SK-N-SH treated with all-trans-retinoic acid at 6 μM for 48 hours (cell line): ENCODE measurements around the gene TRIM8.

Source experiments
- ATAC-seq: fragments of 200-7000 bp; cut with Tn5 transposase; 3 replicates; pipeline ENCODE4 v1.9.1; 2020; ENCODE audit warnings: mild to moderate bottlenecking, moderate library complexity
- ARNTL ChIP-seq: fragments of 450-650 bp; formaldehyde crosslinking; IDR thresholded peaks from 2 replicates; pipeline ENCODE4 v1.5.0; 2020; ENCODE audit warnings: low read depth, mild to moderate bottlenecking, moderate library complexity, borderline replicate concordance
- BACH2 ChIP-seq: fragments of 250-450 bp; sonication (Bioruptor Pico); IDR thresholded peaks from 2 replicates; pipeline ENCODE4 v1.9.0; 2021; ENCODE audit warnings: mild to moderate bottlenecking, borderline replicate concordance
- CSDC2 ChIP-seq: fragments of 250-450 bp; sonication (Bioruptor Pico); IDR thresholded peaks from 2 replicates; pipeline ENCODE4 v1.5.0; 2020; ENCODE audit warnings: mild to moderate bottlenecking, moderate library complexity
- CSRNP3 ChIP-seq: fragments of 250-450 bp; sonication (Bioruptor Pico); IDR thresholded peaks from 2 replicates; pipeline ENCODE4 v1.5.1; 2021; ENCODE audit warnings: mild to moderate bottlenecking, moderate library complexity
- ESRRG ChIP-seq: fragments of 250-450 bp; sonication (Bioruptor Pico); IDR thresholded peaks from 2 replicates; pipeline ENCODE4 v1.6.1; 2021; ENCODE audit warnings: mild to moderate bottlenecking
- GLIS3 ChIP-seq: fragments of 250-450 bp; sonication (Bioruptor Pico); IDR thresholded peaks from 2 replicates; pipeline ENCODE4 v1.5.0; 2020; ENCODE audit warnings: mild to moderate bottlenecking, moderate library complexity
- ISL1 ChIP-seq: fragments of 250-450 bp; sonication (Bioruptor Pico); IDR thresholded peaks from 2 replicates; pipeline ENCODE4 v2.1.2; 2022; ENCODE audit warnings: mild to moderate bottlenecking, moderate library complexity
- OSR1 ChIP-seq: fragments of 250-450 bp; sonication (Bioruptor Pico); IDR thresholded peaks from 2 replicates; pipeline ENCODE4 v1.8.0; 2022; ENCODE audit warnings: moderate library complexity, mild to moderate bottlenecking, inconsistent platforms
- PATZ1 ChIP-seq: fragments of 250-450 bp; sonication (Bioruptor Pico); IDR thresholded peaks from 2 replicates; pipeline ENCODE4 v1.8.0; 2020; ENCODE audit warnings: mild to moderate bottlenecking, moderate library complexity, borderline replicate concordance
- POU6F1 ChIP-seq: fragments of 250-450 bp; sonication (Bioruptor Pico); IDR thresholded peaks from 2 replicates; pipeline ENCODE4 v1.8.0; 2021; ENCODE audit warnings: low read depth, mild to moderate bottlenecking, moderate library complexity, borderline replicate concordance
- PPARA ChIP-seq: fragments of 250-450 bp; sonication (Bioruptor Pico); IDR thresholded peaks from 2 replicates; pipeline ENCODE4 v1.5.0; 2020; ENCODE audit warnings: mild to moderate bottlenecking, borderline replicate concordance
- RARB ChIP-seq: fragments of 250-450 bp; sonication (Bioruptor Pico); IDR thresholded peaks from 2 replicates; pipeline ENCODE4 v1.8.0; 2021; ENCODE audit warnings: mild to moderate bottlenecking, moderate library complexity
- SNAI2 ChIP-seq: fragments of 250-450 bp; sonication (Bioruptor Pico); IDR thresholded peaks from 2 replicates; pipeline ENCODE4 v1.5.0; 2020; ENCODE audit warnings: mild to moderate bottlenecking, moderate library complexity
- TCF4 ChIP-seq: fragments of 250-450 bp; sonication (Bioruptor Pico); IDR thresholded peaks from 2 replicates; pipeline ENCODE4 v1.8.0; 2021; ENCODE audit warnings: mild to moderate bottlenecking, moderate library complexity, borderline replicate concordance
- TOX ChIP-seq: fragments of 250-450 bp; sonication (Bioruptor Pico); IDR thresholded peaks from 2 replicates; pipeline ENCODE4 v1.8.0; 2021; ENCODE audit warnings: mild to moderate bottlenecking, moderate library complexity, borderline replicate concordance
- ZC3H10 ChIP-seq: fragments of 250-450 bp; sonication (Bioruptor Pico); IDR thresholded peaks from 2 replicates; pipeline ENCODE4 v1.5.1; 2021; ENCODE audit warnings: mild to moderate bottlenecking, moderate library complexity
- ZFP30 ChIP-seq: fragments of 450-650 bp; formaldehyde crosslinking; IDR thresholded peaks from 2 replicates; pipeline ENCODE4 v1.5.0; 2022; ENCODE audit warnings: mild to moderate bottlenecking, moderate library complexity
- ZNF565 ChIP-seq: fragments of 450-650 bp; formaldehyde crosslinking; conservative IDR thresholded peaks from 2 replicates; pipeline ENCODE4 v1.5.0; 2020; ENCODE audit warnings: low read depth, mild to moderate bottlenecking, moderate library complexity
- ZNF70 ChIP-seq: fragments of 450-650 bp; formaldehyde crosslinking; IDR thresholded peaks from 2 replicates; pipeline ENCODE4 v1.5.0; 2020; ENCODE audit warnings: mild to moderate bottlenecking, moderate library complexity
- ZNF8 ChIP-seq: fragments of 450-650 bp; formaldehyde crosslinking; IDR thresholded peaks from 2 replicates; pipeline ENCODE4 v1.5.0; 2020; ENCODE audit warnings: mild to moderate bottlenecking, moderate library complexity
- TF ChIP-seq, protein P1 (sequence below): fragments of 250-450 bp; sonication (Bioruptor Pico); IDR thresholded peaks from 2 replicates; pipeline ENCODE4 v1.5.0; 2020; ENCODE audit warnings: mild to moderate bottlenecking, moderate library complexity

The TRIM8 gene

DNA sequence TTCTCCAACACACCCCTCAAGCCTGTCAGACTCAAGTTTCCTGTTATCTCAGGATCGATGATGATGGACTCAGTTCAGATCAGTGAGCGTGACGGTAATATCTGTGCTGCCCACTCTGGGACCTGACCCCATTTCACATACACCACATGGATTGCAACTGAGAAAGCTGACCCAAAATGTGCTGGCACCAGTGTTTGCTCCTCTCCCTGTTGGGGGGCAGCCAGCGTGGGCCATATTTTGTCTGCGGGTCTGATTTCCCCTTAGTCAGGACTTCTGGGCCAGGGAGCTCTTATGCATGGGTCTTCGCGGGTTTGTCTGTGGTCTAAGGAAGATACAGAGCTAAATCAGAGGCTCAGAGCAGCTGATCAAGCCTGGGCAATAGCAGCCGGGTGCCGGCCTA lies 42.6 kb upstream of the TRIM8 start:
- no peak for ATAC-seq
- TF ChIP-seq OSR1 (CRISPR knock-in tag): no peak
- no peak for TF ChIP-seq SNAI2
- TF ChIP-seq PATZ1 (CRISPR knock-in tag): no peak
- TF ChIP-seq ISL1 (CRISPR knock-in tag): no peak
- no peak for TF ChIP-seq ZNF70 (CRISPR knock-in tag)
- no peak for TF ChIP-seq TCF4 (CRISPR knock-in tag)
- TF ChIP-seq PPARA (CRISPR knock-in tag): no peak
- TF ChIP-seq BACH2 (CRISPR knock-in tag): no peak
- TF ChIP-seq TOX (CRISPR knock-in tag): no peak
- TF ChIP-seq ZC3H10 (CRISPR knock-in tag): no peak
- no peak for TF ChIP-seq CSDC2 (CRISPR knock-in tag)
- TF ChIP-seq GLIS3 (CRISPR knock-in tag): no peak

DNA sequence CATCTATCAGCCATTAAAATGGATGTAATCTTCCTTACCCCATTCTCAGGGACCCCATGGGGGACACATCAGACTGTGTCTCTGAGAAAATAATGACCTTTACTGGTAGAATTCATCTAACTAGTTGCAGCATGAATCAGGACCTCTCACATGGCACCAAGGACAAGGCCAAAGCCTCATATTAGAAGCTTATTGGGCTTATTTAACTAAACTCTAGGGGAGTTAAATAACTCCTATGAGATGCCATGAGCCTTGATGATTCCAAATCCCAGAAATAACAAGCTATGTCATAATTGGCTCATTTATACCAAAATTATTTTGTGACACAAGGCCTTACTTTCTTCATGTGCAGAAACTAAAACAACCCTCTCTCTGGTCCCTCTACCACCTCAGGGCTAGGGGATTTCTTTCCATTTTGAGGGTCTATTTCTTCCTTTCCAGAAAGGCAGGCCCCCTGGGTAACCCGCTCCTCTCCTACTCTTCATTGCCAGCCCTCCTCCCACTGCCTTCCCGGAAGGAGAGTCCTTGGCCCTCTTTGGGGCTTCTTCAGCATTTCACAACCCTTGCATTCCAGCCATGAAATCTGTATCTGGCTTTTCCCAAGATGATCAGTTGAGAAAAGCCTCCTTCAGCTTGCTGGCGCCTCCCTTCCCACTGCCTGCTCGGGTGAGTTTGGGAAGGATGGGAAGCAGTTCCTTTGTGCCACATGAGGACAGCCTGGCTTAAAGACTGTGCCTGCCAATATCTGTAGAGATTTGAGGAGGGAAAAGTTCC lies 41.8 kb upstream of the TRIM8 start:
- TF ChIP-seq ARNTL (CRISPR knock-in tag) (no peak), ZNF70 (CRISPR knock-in tag) (no peak), CSDC2 (CRISPR knock-in tag) (no peak), ZFP30 (no peak), RARB (CRISPR knock-in tag) (no peak), TOX (CRISPR knock-in tag) (no peak), CSRNP3 (no peak), GLIS3 (CRISPR knock-in tag) (no peak), PPARA (CRISPR knock-in tag) (no peak), ZNF565 (no peak), SNAI2 (no peak), BACH2 (CRISPR knock-in tag) (no peak), POU6F1 (CRISPR knock-in tag) (no peak), ISL1 (CRISPR knock-in tag) (no peak), ZNF8 (no peak)
- TF ChIP-seq, protein P1, sequence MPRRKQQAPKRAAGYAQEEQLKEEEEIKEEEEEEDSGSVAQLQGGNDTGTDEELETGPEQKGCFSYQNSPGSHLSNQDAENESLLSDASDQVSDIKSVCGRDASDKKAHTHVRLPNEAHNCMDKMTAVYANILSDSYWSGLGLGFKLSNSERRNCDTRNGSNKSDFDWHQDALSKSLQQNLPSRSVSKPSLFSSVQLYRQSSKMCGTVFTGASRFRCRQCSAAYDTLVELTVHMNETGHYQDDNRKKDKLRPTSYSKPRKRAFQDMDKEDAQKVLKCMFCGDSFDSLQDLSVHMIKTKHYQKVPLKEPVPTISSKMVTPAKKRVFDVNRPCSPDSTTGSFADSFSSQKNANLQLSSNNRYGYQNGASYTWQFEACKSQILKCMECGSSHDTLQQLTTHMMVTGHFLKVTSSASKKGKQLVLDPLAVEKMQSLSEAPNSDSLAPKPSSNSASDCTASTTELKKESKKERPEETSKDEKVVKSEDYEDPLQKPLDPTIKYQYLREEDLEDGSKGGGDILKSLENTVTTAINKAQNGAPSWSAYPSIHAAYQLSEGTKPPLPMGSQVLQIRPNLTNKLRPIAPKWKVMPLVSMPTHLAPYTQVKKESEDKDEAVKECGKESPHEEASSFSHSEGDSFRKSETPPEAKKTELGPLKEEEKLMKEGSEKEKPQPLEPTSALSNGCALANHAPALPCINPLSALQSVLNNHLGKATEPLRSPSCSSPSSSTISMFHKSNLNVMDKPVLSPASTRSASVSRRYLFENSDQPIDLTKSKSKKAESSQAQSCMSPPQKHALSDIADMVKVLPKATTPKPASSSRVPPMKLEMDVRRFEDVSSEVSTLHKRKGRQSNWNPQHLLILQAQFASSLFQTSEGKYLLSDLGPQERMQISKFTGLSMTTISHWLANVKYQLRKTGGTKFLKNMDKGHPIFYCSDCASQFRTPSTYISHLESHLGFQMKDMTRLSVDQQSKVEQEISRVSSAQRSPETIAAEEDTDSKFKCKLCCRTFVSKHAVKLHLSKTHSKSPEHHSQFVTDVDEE (CRISPR knock-in tag): no peak
- TF ChIP-seq, all 23 proteins: peak for 0
- ATAC-seq: no peak

DNA sequence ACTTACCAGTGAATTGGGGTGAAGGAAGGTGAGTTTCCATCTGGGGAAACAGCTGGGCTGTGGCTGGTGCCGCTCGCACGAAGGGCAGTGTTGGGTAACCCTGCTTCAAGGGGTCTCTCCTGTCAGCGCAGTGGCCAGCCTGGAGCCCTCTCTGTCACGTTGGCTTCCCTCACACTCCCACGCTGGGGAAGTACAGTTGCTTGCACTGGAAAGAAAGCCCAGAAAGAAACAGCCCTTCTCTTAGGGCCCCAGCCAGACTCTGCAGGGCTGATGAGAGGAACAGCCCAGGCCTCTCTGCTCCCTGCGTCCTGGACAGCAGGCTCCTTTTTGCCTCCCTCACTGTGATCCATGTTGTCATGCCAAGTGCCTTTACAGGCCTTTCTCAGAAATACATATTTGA lies 40.3 kb upstream of the TRIM8 start:
- ATAC-seq: peak; percentile 70
- TF ChIP-seq TCF4 (CRISPR knock-in tag): no peak
- TF ChIP-seq ZNF8: no peak
- no peak for TF ChIP-seq TOX (CRISPR knock-in tag)
- TF ChIP-seq ESRRG (CRISPR knock-in tag): no peak
- TF ChIP-seq PATZ1 (CRISPR knock-in tag): no peak
